ENCODE results near the gene TRIM25.

Gene TRIM25

GRCh38 chr17:56896217-56896967 is 17.5 kb downstream of the TRIM25 start:
- DNase-seq (ENCODE audit: low read depth in 2 of 2): no peak

- no peak for DNase-seq (ENCODE audit: low read depth in 2 of 2)
Observed at GRCh38 chr17:56894859-56895455, 18.9 kb downstream of the TRIM25 start.

GRCh38 chr17:56893503-56893902 is 20.3 kb downstream of the TRIM25 start:
- DNase-seq (ENCODE audit: low read depth in 2 of 2): no peak

- no peak for DNase-seq (ENCODE audit: low read depth in 2 of 2)
Observed at GRCh38 chr17:56892333-56892732, 21.5 kb downstream of the TRIM25 start.

GRCh38 chr17:56891751-56892150 is 22.1 kb downstream of the TRIM25 start:
- peak; percentile 40 to 47 for DNase-seq (ENCODE audit: low read depth in 2 of 2)

GRCh38 chr17:56890906-56891674 is 22.8 kb downstream of the TRIM25 start:
- no peak for DNase-seq (ENCODE audit: low read depth in 2 of 2)

GRCh38 chr17:56890390-56890789 is 23.5 kb downstream of the TRIM25 start:
- DNase-seq (ENCODE audit: low read depth in 2 of 2): no peak

GRCh38 chr17:56887552-56888467 is 26.0 kb downstream of the TRIM25 start:
- DNase-seq (ENCODE audit: low read depth in 2 of 2): no peak

- no peak for DNase-seq (ENCODE audit: low read depth in 2 of 2)
Observed at GRCh38 chr17:56887105-56887504, 26.7 kb downstream of the TRIM25 start.

GRCh38 chr17:56886288-56886731 is 27.5 kb downstream of the TRIM25 start:
- no peak for DNase-seq (ENCODE audit: low read depth in 2 of 2)

GRCh38 chr17:56885312-56885657 is 28.6 kb downstream of the TRIM25 start:
- no peak for DNase-seq (ENCODE audit: low read depth in 2 of 2)

GRCh38 chr17:56884483-56885311 is 29.2 kb downstream of the TRIM25 start:
- DNase-seq (ENCODE audit: low read depth in 2 of 2): no peak

- DNase-seq (ENCODE audit: low read depth in 2 of 2): no peak
Observed at GRCh38 chr17:56883616-56884015, 30.2 kb downstream of the TRIM25 start.

- DNase-seq (ENCODE audit: low read depth in 2 of 2): no peak
Observed at GRCh38 chr17:56881685-56882295, 32.1 kb downstream of the TRIM25 start.

- no peak for DNase-seq (ENCODE audit: low read depth in 2 of 2)
Observed at GRCh38 chr17:56880571-56880970, 33.3 kb downstream of the TRIM25 start.

- no peak for DNase-seq (ENCODE audit: low read depth in 2 of 2)
Observed at GRCh38 chr17:56880133-56880532, 33.7 kb downstream of the TRIM25 start.

- no peak for DNase-seq (ENCODE audit: low read depth in 2 of 2)
Observed at GRCh38 chr17:56879280-56879679, 34.6 kb downstream of the TRIM25 start.

GRCh38 chr17:56876766-56877179 is 37.1 kb downstream of the TRIM25 start:
- no peak for DNase-seq (ENCODE audit: low read depth in 2 of 2)

GRCh38 chr17:56870081-56870651 is 43.7 kb downstream of the TRIM25 start:
- no peak for DNase-seq (ENCODE audit: low read depth in 2 of 2)

GRCh38 chr17:56868716-56869115 is 45.1 kb downstream of the TRIM25 start:
- DNase-seq (ENCODE audit: low read depth in 2 of 2): no peak
